ENCODE results near the gene FLACC1.

GRCh38 chr2:201313362-201313761 lies 43.8 kb downstream of the FLACC1 start:
- TF ChIP-seq REST (IDR thresholded peaks at IDR 0.05; ENCODE audit: insufficient read depth in 1 of 2, low read depth in 2 of 2, low read length in 2 of 2) (no peak), SIN3A (IDR thresholded peaks at IDR 0.05; ENCODE audit: borderline replicate concordance, insufficient read depth, low read length) (no peak), POLR2AphosphoS5 (IDR thresholded peaks at IDR 0.05; ENCODE audit: low read depth, low read length) (no peak), TAF1 (IDR thresholded peaks at IDR 0.05; ENCODE audit: borderline replicate concordance, insufficient read depth, low read length) (no peak)
